NCI-H2196 treated with DMSO at 0.1 percent for 48 hours (cell line): ENCODE measurements around the gene ITGB5.

Experiments used
- DNase-seq: peaks from one replicate; lab custom pipeline; 2025; ENCODE audit not compliant: unreplicated experiment; lab: John Stamatoyannopoulos, UW

Gene ITGB5

GRCh38 chr3:124862006-124862405 is 25.2 kb downstream of the ITGB5 start:
- DNase-seq: no peak

GRCh38 chr3:124861041-124861440 is 26.1 kb downstream of the ITGB5 start:
- DNase-seq: no peak

GRCh38 chr3:124860599-124860998 is 26.6 kb downstream of the ITGB5 start:
- no peak for DNase-seq

- no peak for DNase-seq
These were observed 28.1 kb downstream of the ITGB5 start for GRCh38 chr3:124859025-124859424.

- no peak for DNase-seq
These were observed 28.9 kb downstream of the ITGB5 start for GRCh38 chr3:124858275-124858674.

GRCh38 chr3:124856677-124857076 is 30.5 kb downstream of the ITGB5 start:
- no peak for DNase-seq

- no peak for DNase-seq
These were observed 33.2 kb downstream of the ITGB5 start for GRCh38 chr3:124854009-124854408.

GRCh38 chr3:124853446-124853845 is 33.7 kb downstream of the ITGB5 start:
- no peak for DNase-seq

- no peak for DNase-seq
These were observed 35.3 kb downstream of the ITGB5 start for GRCh38 chr3:124851905-124852304.

GRCh38 chr3:124851136-124851535 is 36.0 kb downstream of the ITGB5 start:
- DNase-seq: no peak

- DNase-seq: no peak
These were observed 36.5 kb downstream of the ITGB5 start for GRCh38 chr3:124850633-124851032.

GRCh38 chr3:124850212-124850611 is 37.0 kb downstream of the ITGB5 start:
- DNase-seq: no peak

- no peak for DNase-seq
These were observed 38.9 kb downstream of the ITGB5 start for GRCh38 chr3:124848300-124848699.

GRCh38 chr3:124847863-124848262 is 39.3 kb downstream of the ITGB5 start:
- no peak for DNase-seq

GRCh38 chr3:124847051-124847450 is 40.1 kb downstream of the ITGB5 start:
- no peak for DNase-seq

GRCh38 chr3:124846189-124846588 is 41.0 kb downstream of the ITGB5 start:
- DNase-seq: no peak

GRCh38 chr3:124845406-124845805 is 41.8 kb downstream of the ITGB5 start:
- no peak for DNase-seq

- DNase-seq: no peak
These were observed 43.5 kb downstream of the ITGB5 start for GRCh38 chr3:124843506-124844177.

GRCh38 chr3:124843047-124843446 is 44.1 kb downstream of the ITGB5 start:
- no peak for DNase-seq

- no peak for DNase-seq
These were observed 45.6 kb downstream of the ITGB5 start for GRCh38 chr3:124841517-124841916.

GRCh38 chr3:124840331-124840730 is 46.8 kb downstream of the ITGB5 start:
- no peak for DNase-seq

GRCh38 chr3:124839896-124840295 is 47.3 kb downstream of the ITGB5 start:
- DNase-seq: no peak

- no peak for DNase-seq
These were observed 48.2 kb downstream of the ITGB5 start for GRCh38 chr3:124838963-124839362.
